Measurements from ENCODE around the gene PCNT. TPM values are rescaled to one million over a fixed set of nuclear protein-coding genes. Genes with fewer than 3 reads are reported as not detected.

Gene PCNT
- total RNA-seq, 2 experiments from 2014 or later = 46.2 to 46.6 TPM

- H3K4me1 Mint-ChIP-seq (ENCODE audit: low read depth) = peaks cover 21% of the 10 kb centered on the region
- intact Hi-C loops (cut with micrococcal nuclease) = no loop called here
- no peak overlapping the region for H3K27ac Mint-ChIP-seq
- no peaks in the 10 kb centered on the region for H3K27me3 Mint-ChIP-seq
- no peak for TF ChIP-seq CTCF (IDR thresholded peaks at IDR 0.05)
- peaks cover 20% of the 10 kb centered on the region for H3K36me3 Mint-ChIP-seq (ENCODE audit: low read depth)
- DNase-seq = no peak
- H3K4me3 Mint-ChIP-seq = no peak overlapping the region
- ChIA-PET CTCF (no interaction called here), POLR2A (interaction anchor here (0.7 to 0.9 kb wide), 2 partner anchors 42 to 51 kb away, joined by 3 read pairs; no protein-coding TSS in a partner anchor)
- no peak for ATAC-seq
- no peaks in the 10 kb centered on the region for H3K9me3 Mint-ChIP-seq
Observed at GRCh38 chr21:46420241-46421190, 96.6 kb downstream of the PCNT start.

GRCh38 chr21:46421191-46421750, 97.3 kb downstream of the PCNT start:
- no peak for TF ChIP-seq CTCF (IDR thresholded peaks at IDR 0.05)
- no peak for ATAC-seq
- ChIA-PET CTCF (no interaction called here), POLR2A (interaction anchor here (0.9 to 1.5 kb wide), 2 partner anchors 37 to 52 kb away, joined by 3 to 4 read pairs; no protein-coding TSS in a partner anchor)
- H3K4me3 Mint-ChIP-seq = no peak overlapping the region
- DNase-seq = no peak
- H3K36me3 Mint-ChIP-seq (ENCODE audit: low read depth) = peaks cover 15% of the 10 kb centered on the region
- intact Hi-C loops (cut with micrococcal nuclease) = no loop called here
- H3K27me3 Mint-ChIP-seq = no peaks in the 10 kb centered on the region
- peaks cover 22% of the 10 kb centered on the region for H3K4me1 Mint-ChIP-seq (ENCODE audit: low read depth)
- no peak overlapping the region for H3K27ac Mint-ChIP-seq
- H3K9me3 Mint-ChIP-seq = no peaks in the 10 kb centered on the region

- CTCF ChIA-PET = no interaction called here
- peaks cover 14% of the 10 kb centered on the region for H3K36me3 Mint-ChIP-seq (ENCODE audit: low read depth)
- peaks cover 22% of the 10 kb centered on the region for H3K4me1 Mint-ChIP-seq (ENCODE audit: low read depth)
- no peak overlapping the region for H3K4me3 Mint-ChIP-seq
- H3K27me3 Mint-ChIP-seq = no peaks in the 10 kb centered on the region
- TF ChIP-seq CTCF (IDR thresholded peaks at IDR 0.05) = no peak
- no peaks in the 10 kb centered on the region for H3K9me3 Mint-ChIP-seq
- DNase-seq = no peak
- no peak for ATAC-seq
- POLR2A ChIA-PET = interaction anchor here (0.6 to 1.5 kb wide), 3 partner anchors 36 to 53 kb away, joined by 3 to 4 read pairs (median 3); no protein-coding TSS in a partner anchor
- intact Hi-C loops (cut with micrococcal nuclease) = no loop called here
- H3K27ac Mint-ChIP-seq = no peak overlapping the region
Observed at GRCh38 chr21:46421756-46422555, 98.0 kb downstream of the PCNT start.

GRCh38 chr21:46422636-46423241, 98.8 kb downstream of the PCNT start:
- TF ChIP-seq CTCF (IDR thresholded peaks at IDR 0.05) = no peak
- no peaks in the 10 kb centered on the region for H3K9me3 Mint-ChIP-seq
- H3K36me3 Mint-ChIP-seq (ENCODE audit: low read depth) = peaks cover 14% of the 10 kb centered on the region
- ATAC-seq (no peak), DNase-seq (no peak)
- H3K27ac Mint-ChIP-seq = peak overlapping the region; percentile 66
- intact Hi-C loops (cut with micrococcal nuclease) = no loop called here
- H3K4me3 Mint-ChIP-seq = no peak overlapping the region
- H3K27me3 Mint-ChIP-seq = no peaks in the 10 kb centered on the region
- ChIA-PET CTCF (interaction anchor here (0.9 to 1.4 kb wide), 2 partner anchors 14 to 20 kb away, joined by 3 to 4 read pairs; no protein-coding TSS in a partner anchor), POLR2A (interaction anchor here (0.6 to 1.5 kb wide), 2 partner anchors 35 to 40 kb away, joined by 3 to 4 read pairs; no protein-coding TSS in a partner anchor)
- peaks cover 22% of the 10 kb centered on the region for H3K4me1 Mint-ChIP-seq (ENCODE audit: low read depth)
